Lower leg skin (tissue), 4 donors: ENCODE data around the gene RETSAT. TPM values are rescaled to one million over a fixed set of nuclear protein-coding genes. Genes with fewer than 3 reads are reported as not detected.
A peak's percentile ranks its signal among the peaks of the same experiment; 100 is the strongest.

Experiments used
- DNase-seq, 2 donors: peaks; one replicate each; pipeline ENCODE4 v3.0.0-alpha.2; 2019; ENCODE audit warnings: low spot score in 2 of 2
- H3K4me3 ChIP-seq: fragments of 200-600 bp; sonication (generic); 2 replicates; pipeline ENCODE4 v1.5.1; 2017; ENCODE audit warnings: mild to moderate bottlenecking, low read depth; ENCODE audit not compliant: poor library complexity, severe bottlenecking
- POLR2A ChIP-seq, 2 donors: fragments of 450-650 bp; IDR thresholded peaks; one replicate each; pipeline ENCODE4 v1.6.1; 2016 to 2017; ENCODE audit warnings: antibody characterized with exemption in 2 of 2, mild to moderate bottlenecking in 1 of 2, moderate library complexity in 1 of 2
- WGBS, 2 donors: methylation state at CpG; one replicate each; pipeline ENCODE4 v1.1.5; 2018; 5-methylcytosine and 5-hydroxymethylcytosine counted together
- intact Hi-C: fragments of 100-400 bp; cut with DNase I; formaldehyde crosslinking; loops from one replicate; pipeline ENCODE4 v1.15.0; 2023; ENCODE audit warnings: low total_unique reads
- total RNA-seq, 4 donors: library from RNA; depleted of rRNA; stranded (reverse); fragments of >200 nt; gene quantifications; one replicate each; pipeline ENCODE4 v1.1.0, GENCODE V29; 2016
- TF ChIP-seq, protein P1 (sequence below), 3 donors: fragments of 450-650 bp; IDR thresholded peaks; one replicate each; pipeline ENCODE4 v1.5.1; 2016; ENCODE audit warnings: antibody characterized with exemption in 3 of 3, mild to moderate bottlenecking in 3 of 3, moderate library complexity in 2 of 3

RETSAT gene
- total RNA-seq, 4 donors from 2014 or later = 86.2 to 121 (median 101) TPM

DNA sequence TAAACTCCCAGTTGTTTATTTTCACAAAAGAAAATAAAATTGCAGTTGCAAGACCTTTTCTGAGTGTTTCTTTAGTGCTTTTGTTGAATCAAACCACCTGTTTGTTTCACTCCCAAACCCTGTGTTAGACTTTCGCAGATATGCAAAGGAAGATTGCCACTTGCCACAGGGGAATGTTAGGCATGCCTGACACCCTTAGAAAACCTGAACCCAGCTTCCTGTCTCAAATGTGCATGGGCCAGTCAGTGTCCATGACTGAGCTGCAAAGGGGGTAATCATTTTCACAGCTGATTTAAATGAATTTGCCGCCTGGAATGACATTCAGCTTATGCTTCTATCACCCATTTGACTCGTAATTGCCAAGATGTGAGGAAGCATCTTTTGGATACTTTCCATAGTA lies 44.0 kb downstream of the RETSAT start:
- no peak overlapping the region for H3K4me3 ChIP-seq
- no peak for TF ChIP-seq POLR2A (IDR thresholded peaks at IDR 0.05)
- TF ChIP-seq, protein P1, sequence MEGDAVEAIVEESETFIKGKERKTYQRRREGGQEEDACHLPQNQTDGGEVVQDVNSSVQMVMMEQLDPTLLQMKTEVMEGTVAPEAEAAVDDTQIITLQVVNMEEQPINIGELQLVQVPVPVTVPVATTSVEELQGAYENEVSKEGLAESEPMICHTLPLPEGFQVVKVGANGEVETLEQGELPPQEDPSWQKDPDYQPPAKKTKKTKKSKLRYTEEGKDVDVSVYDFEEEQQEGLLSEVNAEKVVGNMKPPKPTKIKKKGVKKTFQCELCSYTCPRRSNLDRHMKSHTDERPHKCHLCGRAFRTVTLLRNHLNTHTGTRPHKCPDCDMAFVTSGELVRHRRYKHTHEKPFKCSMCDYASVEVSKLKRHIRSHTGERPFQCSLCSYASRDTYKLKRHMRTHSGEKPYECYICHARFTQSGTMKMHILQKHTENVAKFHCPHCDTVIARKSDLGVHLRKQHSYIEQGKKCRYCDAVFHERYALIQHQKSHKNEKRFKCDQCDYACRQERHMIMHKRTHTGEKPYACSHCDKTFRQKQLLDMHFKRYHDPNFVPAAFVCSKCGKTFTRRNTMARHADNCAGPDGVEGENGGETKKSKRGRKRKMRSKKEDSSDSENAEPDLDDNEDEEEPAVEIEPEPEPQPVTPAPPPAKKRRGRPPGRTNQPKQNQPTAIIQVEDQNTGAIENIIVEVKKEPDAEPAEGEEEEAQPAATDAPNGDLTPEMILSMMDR (IDR thresholded peaks at IDR 0.05) = no peak
- intact Hi-C loops = no loop called here
- no peak for DNase-seq
- 66 to 71% methylated on average over 3 of the region's 3 CpGs for WGBS, 2 donors

DNA sequence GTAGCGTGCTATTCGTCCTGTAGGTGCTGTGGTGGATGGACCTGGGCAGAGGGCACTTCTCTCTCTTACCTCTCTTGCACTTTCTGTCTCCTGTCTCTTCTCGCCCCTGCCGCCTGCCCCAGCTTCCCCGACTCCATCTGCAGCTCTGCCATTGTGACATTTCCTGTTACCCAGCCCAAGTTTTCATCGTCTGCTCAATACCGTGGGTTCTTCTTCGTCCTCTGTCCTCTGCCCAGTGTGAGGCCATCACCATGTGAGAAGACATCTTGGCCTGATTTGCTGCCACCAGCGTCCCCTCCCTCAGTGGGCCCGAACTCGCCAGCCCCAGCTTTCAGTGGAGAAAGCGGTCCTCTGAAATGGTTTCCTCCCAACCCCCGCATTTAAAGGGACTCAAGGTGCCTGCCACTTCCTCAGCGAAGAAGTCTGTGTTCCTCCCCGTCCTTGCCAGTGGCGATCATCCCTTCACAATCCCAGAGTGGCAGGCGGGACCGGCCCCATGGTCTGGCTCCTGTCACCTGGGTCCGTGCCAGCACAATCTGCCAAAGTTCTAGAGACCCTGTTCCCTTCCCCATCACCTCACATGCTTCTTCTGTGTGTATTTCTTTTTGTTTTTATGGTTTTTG lies 44.5 kb downstream of the RETSAT start:
- 69 to 71% methylated on average over 19 of the region's 19 CpGs for WGBS, 2 donors
- DNase-seq = no peak
- H3K4me3 ChIP-seq = no peak overlapping the region
- TF ChIP-seq, protein P1 (IDR thresholded peaks at IDR 0.05) = no peak
- no peak for TF ChIP-seq POLR2A (IDR thresholded peaks at IDR 0.05)
- intact Hi-C loops = no loop called here

DNA sequence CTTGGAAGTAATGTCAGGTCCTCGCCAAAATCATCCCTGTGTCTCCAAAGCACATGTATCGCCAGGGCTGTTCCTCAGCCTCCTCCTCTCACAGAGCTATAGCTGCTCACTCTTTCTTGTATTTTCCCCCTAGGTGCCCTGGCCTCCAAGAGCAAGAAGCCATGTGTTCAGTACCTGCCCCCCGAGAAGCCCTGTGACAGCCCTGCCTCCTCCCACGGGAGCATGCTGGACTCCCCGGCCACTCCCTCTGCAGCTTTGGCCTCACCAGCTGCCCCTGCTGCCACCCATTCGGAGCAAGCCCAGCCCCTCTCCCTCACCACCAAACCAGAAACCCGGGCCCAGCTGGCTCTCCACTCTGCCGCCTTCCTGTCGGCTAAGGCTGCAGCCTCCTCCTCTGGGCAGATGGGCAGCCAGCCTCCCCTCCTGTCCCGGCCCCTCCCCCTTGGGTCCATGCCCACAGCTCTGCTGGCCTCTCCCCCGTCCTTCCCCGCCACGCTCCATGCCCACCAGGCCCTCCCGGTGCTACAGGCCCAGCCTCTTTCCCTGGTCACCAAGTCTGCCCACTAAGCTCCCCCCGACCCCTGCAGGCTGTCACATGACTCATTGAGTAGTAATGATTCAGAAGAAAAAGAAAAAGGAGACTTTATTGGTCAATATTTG lies 45.3 kb downstream of the RETSAT start:
- intact Hi-C loops = no loop called here
- no peak overlapping the region for H3K4me3 ChIP-seq
- no peak for TF ChIP-seq POLR2A (IDR thresholded peaks at IDR 0.05)
- TF ChIP-seq, protein P1 (IDR thresholded peaks at IDR 0.05) = peak in 1 of 3 donors; percentile 12
- WGBS, 2 donors = 48 to 56% methylated on average over 15 of the region's 15 CpGs
- peak in 1 of 2 donors; percentile 88 for DNase-seq

DNA sequence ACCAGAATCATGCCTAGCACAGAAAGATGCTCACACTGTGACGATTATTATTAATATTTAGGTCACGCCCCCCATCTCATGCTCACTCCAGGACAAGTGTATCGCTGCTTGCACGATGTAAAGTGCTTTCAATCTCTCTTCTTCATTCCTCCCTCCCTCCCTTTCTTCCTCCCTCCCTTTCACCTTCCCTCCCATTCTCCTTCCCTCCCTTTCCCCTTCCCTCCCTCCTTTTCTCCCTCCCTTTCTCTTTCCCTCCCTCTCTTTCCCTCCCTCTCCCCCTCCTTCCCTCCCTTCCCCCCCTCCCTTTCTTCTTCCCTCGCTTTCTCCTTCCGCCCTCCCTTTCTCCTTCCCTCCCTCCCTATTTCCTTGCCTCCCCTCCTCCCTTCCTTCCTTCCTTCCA lies 46.1 kb downstream of the RETSAT start:
- 78 to 87% methylated on average over 6 of the region's 6 CpGs for WGBS, 2 donors
- H3K4me3 ChIP-seq = no peak overlapping the region
- no peak for DNase-seq
- intact Hi-C loops = no loop called here
- TF ChIP-seq, protein P1 (IDR thresholded peaks at IDR 0.05) = no peak
- no peak for TF ChIP-seq POLR2A (IDR thresholded peaks at IDR 0.05)

DNA sequence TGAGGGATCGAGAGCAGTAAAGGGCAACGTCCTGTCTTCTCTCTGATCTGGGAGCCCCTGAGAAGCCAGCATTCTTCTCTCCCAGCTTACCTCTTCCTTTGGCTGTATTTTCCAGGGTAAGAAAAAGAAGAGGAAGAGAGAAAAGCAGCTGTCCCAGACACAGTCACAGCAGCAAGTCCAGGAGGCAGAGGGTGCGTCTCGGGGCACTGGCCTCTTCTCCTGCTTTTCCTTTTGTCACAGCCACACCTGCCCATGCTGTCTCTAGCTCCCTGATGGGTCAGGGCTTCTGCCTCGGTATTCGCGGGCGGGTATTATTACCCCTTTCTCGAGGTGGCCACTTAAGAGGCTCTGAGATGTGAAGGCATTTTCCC lies 46.8 kb downstream of the RETSAT start:
- 86 to 87% methylated on average over 9 of the region's 9 CpGs for WGBS, 2 donors
- peak in 1 of 2 donors; percentile 39 for DNase-seq
- intact Hi-C loops = no loop called here
- H3K4me3 ChIP-seq = no peak overlapping the region
- TF ChIP-seq, protein P1 (IDR thresholded peaks at IDR 0.05) = no peak
- TF ChIP-seq POLR2A (IDR thresholded peaks at IDR 0.05) = no peak
